GM23338 (cell line): ENCODE results near the gene AMBRA1. TPM values are rescaled to one million over a fixed set of nuclear protein-coding genes. Genes with fewer than 3 reads are reported as not detected.
"Not testable (repeated sequence)": the region's sequence is repeated elsewhere in the genome, so short reads cannot be mapped to it uniquely, and the experiment has no call there.

Experiments
- ATAC-seq: fragments of 200-7000 bp; cut with Tn5 transposase; 3 replicates; pipeline ENCODE4 v1.9.1; 2020
- DNase-seq: peaks from one replicate; pipeline ENCODE4 v3.0.0-alpha.2; 2015; ENCODE audit warnings: low spot score
- H2AFZ ChIP-seq: fragments of 200-600 bp; sonication (generic); 2 replicates; pipeline ENCODE4 v1.8.0; 2016; ENCODE audit warnings: antibody characterized with exemption, mild to moderate bottlenecking, moderate library complexity
- H3F3A ChIP-seq: fragments of 200-600 bp; sonication (generic); replicated peaks from 2 replicates; pipeline ENCODE4 v1.8.0; 2017; ENCODE audit warnings: antibody characterized with exemption, mixed run types, low read depth
- H3K27ac ChIP-seq: fragments of 200-600 bp; sonication (generic); 2 replicates; pipeline ENCODE4 v1.6.1; 2016; ENCODE audit warnings: low read depth
- H3K27me3 ChIP-seq: fragments of 200-600 bp; sonication (generic); 2 replicates; pipeline ENCODE4 v1.8.0; 2016; ENCODE audit warnings: mild to moderate bottlenecking, mixed run types, moderate library complexity; ENCODE audit not compliant: insufficient read depth
- H3K36me3 ChIP-seq: fragments of 200-600 bp; sonication (generic); 2 replicates; pipeline ENCODE4 v1.8.0; 2016; ENCODE audit warnings: mild to moderate bottlenecking; ENCODE audit not compliant: insufficient read depth
- H3K4me1 ChIP-seq: fragments of 200-600 bp; sonication (generic); 2 replicates; pipeline ENCODE4 v1.8.0; 2016; ENCODE audit warnings: mild to moderate bottlenecking, moderate library complexity; ENCODE audit not compliant: insufficient read depth
- H3K4me2 ChIP-seq: fragments of 200-600 bp; sonication (generic); 2 replicates; pipeline ENCODE4 v1.7.1; 2017; ENCODE audit warnings: mixed run types
- H3K4me3 ChIP-seq: fragments of 200-600 bp; sonication (generic); 2 replicates; pipeline ENCODE4 v1.6.1; 2016; ENCODE audit warnings: mixed run types
- H3K79me2 ChIP-seq: fragments of 200-600 bp; sonication (generic); replicated peaks from 2 replicates; pipeline ENCODE4 v1.8.0; 2017; ENCODE audit warnings: mild to moderate bottlenecking; ENCODE audit not compliant: insufficient read depth
- H3K9me2 ChIP-seq: fragments of 200-600 bp; sonication (generic); 2 replicates; pipeline ENCODE4 v1.8.0; 2017; ENCODE audit not compliant: insufficient read depth
- H4K20me1 ChIP-seq: fragments of 200-600 bp; sonication (generic); replicated peaks from 2 replicates; pipeline ENCODE4 v1.8.0; 2017; ENCODE audit warnings: mild to moderate bottlenecking; ENCODE audit not compliant: insufficient read depth
- H3K27ac Mint-ChIP-seq: 2 replicates; pipeline ENCODE4 v1.8.0; 2020; ENCODE audit warnings: inconsistent platforms, mild to moderate bottlenecking, moderate library complexity, mixed read lengths
- H3K27me3 Mint-ChIP-seq: 3 replicates; pipeline ENCODE4 v1.8.0; 2022; ENCODE audit warnings: low read depth, mild to moderate bottlenecking, moderate library complexity, mixed read lengths, inconsistent platforms; ENCODE audit not compliant: insufficient read depth, poor library complexity
- H3K36me3 Mint-ChIP-seq: 3 replicates; pipeline ENCODE4 v1.8.0; 2021; ENCODE audit warnings: low read depth, mild to moderate bottlenecking, inconsistent platforms, moderate library complexity, mixed read lengths
- H3K4me1 Mint-ChIP-seq: 3 replicates; pipeline ENCODE4 v1.8.0; 2020; ENCODE audit warnings: mild to moderate bottlenecking, inconsistent platforms, mixed read lengths
- H3K4me3 Mint-ChIP-seq: 3 replicates; pipeline ENCODE4 v1.8.0; 2021; ENCODE audit warnings: moderate library complexity, mild to moderate bottlenecking, inconsistent platforms, mixed read lengths
- H3K9me3 Mint-ChIP-seq: 3 replicates; pipeline ENCODE4 v1.8.0; 2020; ENCODE audit warnings: moderate library complexity, mild to moderate bottlenecking, inconsistent platforms, mixed read lengths
- EZH2 ChIP-seq: fragments of 200-600 bp; sonication (generic); IDR thresholded peaks from one replicate; pipeline ENCODE4 v1.8.0; 2017; ENCODE audit warnings: antibody characterized with exemption, mild to moderate bottlenecking, low read depth; ENCODE audit not compliant: unreplicated experiment
- NANOG ChIP-seq: IDR thresholded peaks from 2 replicates; pipeline ENCODE4 v1.6.1; 2016; ENCODE audit warnings: antibody characterized with exemption, borderline replicate concordance
- POLR2AphosphoS5 ChIP-seq: IDR thresholded peaks from 2 replicates; pipeline ENCODE4 v1.6.1; 2016; ENCODE audit warnings: antibody characterized with exemption, low read depth
- polyA plus RNA-seq: library from polyadenylated mRNA; unstranded; fragments of >200 nt; fragmentation: Nextera tagmentation; extraction: Ambion mirVana; gene quantifications from 2 replicates; pipeline ENCODE4 v1.2.1, GENCODE V29; 2016
- total RNA-seq: library from RNA; depleted of rRNA; stranded (reverse); fragments of >200 nt; shearing (Covaris generic); gene quantifications from 2 replicates; pipeline ENCODE4 v1.2.3, GENCODE V29; 2014
- TF ChIP-seq, protein P1 (sequence below): fragments of 250-450 bp; sonication (Bioruptor Pico); IDR thresholded peaks from 2 replicates; pipeline ENCODE4 v1.5.0; 2020; ENCODE audit warnings: mild to moderate bottlenecking, moderate library complexity
- TF ChIP-seq, protein P2 (sequence below), 2 experiments: fragments of 200-600 bp in 1 of 2; sonication (generic) in 1 of 2; conservative IDR thresholded peaks; 2 replicates each; pipeline versions ENCODE4 v1.5.1 to v1.6.1; 2016 to 2017; ENCODE audit warnings: antibody characterized with exemption in 2 of 2, low read depth in 2 of 2, mild to moderate bottlenecking in 2 of 2, moderate library complexity in 1 of 2

The AMBRA1 gene
- total and polyA plus RNA-seq, 2 experiments from 2014 or later: 8.3 to 34.8 TPM

DNA sequence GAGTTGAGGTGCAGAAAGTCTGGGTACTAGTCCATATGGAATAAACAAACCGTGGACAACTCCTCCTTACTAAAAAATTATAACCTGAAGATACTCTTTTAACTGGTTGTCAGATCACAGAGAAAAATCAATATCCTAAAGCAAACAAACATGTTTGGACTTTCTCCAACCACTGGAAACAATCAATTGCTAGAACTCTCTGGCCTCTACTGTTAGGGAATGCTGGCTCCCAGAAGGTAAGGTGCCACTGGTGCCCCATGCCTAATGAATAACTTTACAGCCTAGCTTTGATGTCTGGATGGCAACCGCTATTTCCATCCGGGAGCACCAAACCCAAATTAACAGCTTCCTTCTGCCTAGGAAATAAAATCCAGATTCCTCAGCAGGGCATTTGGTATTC is 74.5 kb downstream of the AMBRA1 start:
- ATAC-seq: no peak
- peaks cover 31% of the 10 kb centered on the region for H4K20me1 ChIP-seq
- no peak overlapping the region; the same call in 1 of the 2 replicates for H3K27ac Mint-ChIP-seq

DNA sequence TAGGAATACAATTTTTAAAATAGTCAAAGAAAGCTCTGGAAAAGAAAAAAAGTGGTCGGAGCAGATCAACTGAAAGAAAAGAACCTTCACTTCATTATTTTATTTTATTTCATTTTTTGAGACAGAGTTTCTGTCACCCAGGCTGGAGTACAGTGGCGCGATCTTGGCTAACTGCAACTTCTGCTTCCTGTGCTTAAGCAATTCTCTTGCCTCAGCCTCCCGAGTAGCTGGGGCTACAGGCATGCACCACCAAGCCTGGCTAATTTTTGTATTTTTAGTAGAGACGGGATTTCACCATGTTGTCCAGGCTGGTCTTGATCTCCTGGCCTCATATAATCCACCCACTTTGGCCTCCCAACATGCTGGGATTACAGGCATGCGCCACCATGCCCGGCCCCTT is 74.9 kb downstream of the AMBRA1 start:
- not testable (repeated sequence) for H3K27me3 ChIP-seq, H3K9me2 ChIP-seq, H3K4me2 ChIP-seq, H3K4me3 ChIP-seq, H3K27ac Mint-ChIP-seq, H3F3A ChIP-seq, DNase-seq, H3K27me3 Mint-ChIP-seq, H3K9me3 Mint-ChIP-seq, H3K4me3 Mint-ChIP-seq, H3K36me3 Mint-ChIP-seq, H2AFZ ChIP-seq, H3K36me3 ChIP-seq, ATAC-seq
- Histone ChIP-seq H3K4me1 (peaks cover 34% of the 10 kb centered on the region), H3K79me2 (peaks cover 85% of the 10 kb centered on the region), H3K27ac (0 out of 2 replicates have a peak overlapping the region, but pooled peaks have one; percentile 10), H4K20me1 (peaks cover 26% of the 10 kb centered on the region)
- peaks cover 39% of the 10 kb centered on the region for H3K4me1 Mint-ChIP-seq

More for the DNA sequence above, 74.5 kb downstream of the AMBRA1 start:
- Histone ChIP-seq H3K79me2 (peaks cover 89% of the 10 kb centered on the region), H3K27me3 (no peaks in the 10 kb centered on the region), H3K4me1 (peaks cover 30% of the 10 kb centered on the region), H3K36me3 (no peaks in the 10 kb centered on the region), H3K27ac (0 out of 2 replicates have a peak overlapping the region, but pooled peaks have one; percentile 10), H3K4me2 (no peak overlapping the region), H2AFZ (no peak overlapping the region), H3F3A (0 out of 2 replicates have a peak, but pooled peaks cover 7% of the 10 kb centered on the region), H3K9me2 (no peaks in the 10 kb centered on the region), H3K4me3 (no peak overlapping the region)
- TF ChIP-seq POLR2AphosphoS5 (no peak), NANOG (no peak), EZH2 (no peak)
- TF ChIP-seq, protein P1, sequence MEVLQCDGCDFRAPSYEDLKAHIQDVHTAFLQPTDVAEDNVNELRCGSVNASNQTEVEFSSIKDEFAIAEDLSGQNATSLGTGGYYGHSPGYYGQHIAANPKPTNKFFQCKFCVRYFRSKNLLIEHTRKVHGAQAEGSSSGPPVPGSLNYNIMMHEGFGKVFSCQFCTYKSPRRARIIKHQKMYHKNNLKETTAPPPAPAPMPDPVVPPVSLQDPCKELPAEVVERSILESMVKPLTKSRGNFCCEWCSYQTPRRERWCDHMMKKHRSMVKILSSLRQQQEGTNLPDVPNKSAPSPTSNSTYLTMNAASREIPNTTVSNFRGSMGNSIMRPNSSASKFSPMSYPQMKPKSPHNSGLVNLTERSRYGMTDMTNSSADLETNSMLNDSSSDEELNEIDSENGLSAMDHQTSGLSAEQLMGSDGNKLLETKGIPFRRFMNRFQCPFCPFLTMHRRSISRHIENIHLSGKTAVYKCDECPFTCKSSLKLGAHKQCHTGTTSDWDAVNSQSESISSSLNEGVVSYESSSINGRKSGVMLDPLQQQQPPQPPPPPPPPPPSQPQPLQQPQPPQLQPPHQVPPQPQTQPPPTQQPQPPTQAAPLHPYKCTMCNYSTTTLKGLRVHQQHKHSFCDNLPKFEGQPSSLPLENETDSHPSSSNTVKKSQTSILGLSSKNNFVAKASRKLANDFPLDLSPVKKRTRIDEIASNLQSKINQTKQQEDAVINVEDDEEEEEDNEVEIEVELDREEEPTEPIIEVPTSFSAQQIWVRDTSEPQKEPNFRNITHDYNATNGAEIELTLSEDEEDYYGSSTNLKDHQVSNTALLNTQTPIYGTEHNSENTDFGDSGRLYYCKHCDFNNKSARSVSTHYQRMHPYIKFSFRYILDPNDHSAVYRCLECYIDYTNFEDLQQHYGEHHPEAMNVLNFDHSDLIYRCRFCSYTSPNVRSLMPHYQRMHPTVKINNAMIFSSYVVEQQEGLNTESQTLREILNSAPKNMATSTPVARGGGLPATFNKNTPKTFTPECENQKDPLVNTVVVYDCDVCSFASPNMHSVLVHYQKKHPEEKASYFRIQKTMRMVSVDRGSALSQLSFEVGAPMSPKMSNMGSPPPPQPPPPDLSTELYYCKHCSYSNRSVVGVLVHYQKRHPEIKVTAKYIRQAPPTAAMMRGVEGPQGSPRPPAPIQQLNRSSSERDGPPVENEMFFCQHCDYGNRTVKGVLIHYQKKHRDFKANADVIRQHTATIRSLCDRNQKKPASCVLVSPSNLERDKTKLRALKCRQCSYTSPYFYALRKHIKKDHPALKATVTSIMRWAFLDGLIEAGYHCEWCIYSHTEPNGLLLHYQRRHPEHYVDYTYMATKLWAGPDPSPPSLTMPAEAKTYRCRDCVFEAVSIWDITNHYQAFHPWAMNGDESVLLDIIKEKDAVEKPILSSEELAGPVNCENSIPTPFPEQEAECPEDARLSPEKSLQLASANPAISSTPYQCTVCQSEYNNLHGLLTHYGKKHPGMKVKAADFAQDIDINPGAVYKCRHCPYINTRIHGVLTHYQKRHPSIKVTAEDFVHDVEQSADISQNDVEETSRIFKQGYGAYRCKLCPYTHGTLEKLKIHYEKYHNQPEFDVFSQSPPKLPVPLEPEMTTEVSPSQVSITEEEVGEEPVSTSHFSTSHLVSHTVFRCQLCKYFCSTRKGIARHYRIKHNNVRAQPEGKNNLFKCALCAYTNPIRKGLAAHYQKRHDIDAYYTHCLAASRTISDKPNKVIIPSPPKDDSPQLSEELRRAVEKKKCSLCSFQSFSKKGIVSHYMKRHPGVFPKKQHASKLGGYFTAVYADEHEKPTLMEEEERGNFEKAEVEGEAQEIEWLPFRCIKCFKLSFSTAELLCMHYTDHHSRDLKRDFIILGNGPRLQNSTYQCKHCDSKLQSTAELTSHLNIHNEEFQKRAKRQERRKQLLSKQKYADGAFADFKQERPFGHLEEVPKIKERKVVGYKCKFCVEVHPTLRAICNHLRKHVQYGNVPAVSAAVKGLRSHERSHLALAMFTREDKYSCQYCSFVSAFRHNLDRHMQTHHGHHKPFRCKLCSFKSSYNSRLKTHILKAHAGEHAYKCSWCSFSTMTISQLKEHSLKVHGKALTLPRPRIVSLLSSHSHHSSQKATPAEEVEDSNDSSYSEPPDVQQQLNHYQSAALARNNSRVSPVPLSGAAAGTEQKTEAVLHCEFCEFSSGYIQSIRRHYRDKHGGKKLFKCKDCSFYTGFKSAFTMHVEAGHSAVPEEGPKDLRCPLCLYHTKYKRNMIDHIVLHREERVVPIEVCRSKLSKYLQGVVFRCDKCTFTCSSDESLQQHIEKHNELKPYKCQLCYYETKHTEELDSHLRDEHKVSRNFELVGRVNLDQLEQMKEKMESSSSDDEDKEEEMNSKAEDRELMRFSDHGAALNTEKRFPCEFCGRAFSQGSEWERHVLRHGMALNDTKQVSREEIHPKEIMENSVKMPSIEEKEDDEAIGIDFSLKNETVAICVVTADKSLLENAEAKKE (CRISPR knock-in tag): no peak
- TF ChIP-seq, protein P2, sequence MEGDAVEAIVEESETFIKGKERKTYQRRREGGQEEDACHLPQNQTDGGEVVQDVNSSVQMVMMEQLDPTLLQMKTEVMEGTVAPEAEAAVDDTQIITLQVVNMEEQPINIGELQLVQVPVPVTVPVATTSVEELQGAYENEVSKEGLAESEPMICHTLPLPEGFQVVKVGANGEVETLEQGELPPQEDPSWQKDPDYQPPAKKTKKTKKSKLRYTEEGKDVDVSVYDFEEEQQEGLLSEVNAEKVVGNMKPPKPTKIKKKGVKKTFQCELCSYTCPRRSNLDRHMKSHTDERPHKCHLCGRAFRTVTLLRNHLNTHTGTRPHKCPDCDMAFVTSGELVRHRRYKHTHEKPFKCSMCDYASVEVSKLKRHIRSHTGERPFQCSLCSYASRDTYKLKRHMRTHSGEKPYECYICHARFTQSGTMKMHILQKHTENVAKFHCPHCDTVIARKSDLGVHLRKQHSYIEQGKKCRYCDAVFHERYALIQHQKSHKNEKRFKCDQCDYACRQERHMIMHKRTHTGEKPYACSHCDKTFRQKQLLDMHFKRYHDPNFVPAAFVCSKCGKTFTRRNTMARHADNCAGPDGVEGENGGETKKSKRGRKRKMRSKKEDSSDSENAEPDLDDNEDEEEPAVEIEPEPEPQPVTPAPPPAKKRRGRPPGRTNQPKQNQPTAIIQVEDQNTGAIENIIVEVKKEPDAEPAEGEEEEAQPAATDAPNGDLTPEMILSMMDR (conservative IDR thresholded peaks at IDR 0.05; ENCODE audit: low read depth in 2 of 2): no peak
- DNase-seq: no peak
- Mint-ChIP-seq H3K4me3 (no peak overlapping the region), H3K9me3 (no peaks in the 10 kb centered on the region), H3K4me1 (peaks cover 35% of the 10 kb centered on the region), H3K27me3 (no peaks in the 10 kb centered on the region), H3K36me3 (no peaks in the 10 kb centered on the region; the same call in 2 of the 3 replicates)
